Colonic mucosa (tissue), 4 donors: ENCODE measurements around the gene STC2. TPM values are rescaled to one million over a fixed set of nuclear protein-coding genes. Genes with fewer than 3 reads are reported as not detected.
A peak's percentile ranks its signal among the peaks of the same experiment; 100 is the strongest.

Experiments used
- DNase-seq: peaks from one replicate; pipeline ENCODE4 v3.0.0-alpha.2; 2020
- H3K27ac ChIP-seq: fragments of 200-600 bp; one replicate; pipeline ENCODE4 v1.8.0; 2021
- H3K27me3 ChIP-seq: fragments of 200-600 bp; one replicate; pipeline ENCODE4 v1.8.0; 2021
- H3K36me3 ChIP-seq: fragments of 200-600 bp; one replicate; pipeline ENCODE4 v1.8.0; 2021
- H3K4me1 ChIP-seq: fragments of 200-600 bp; one replicate; pipeline ENCODE4 v1.8.0; 2021; ENCODE audit warnings: mild to moderate bottlenecking
- H3K4me3 ChIP-seq: fragments of 200-600 bp; one replicate; pipeline ENCODE4 v1.8.0; 2021
- H3K9ac ChIP-seq, 2 donors: one replicate each; pipeline ENCODE4 v1.7.0; 2013; ENCODE audit warnings: control low read depth in 2 of 2, low read depth in 2 of 2, low read length in 2 of 2
- H3K9me3 ChIP-seq: fragments of 200-600 bp; one replicate; pipeline ENCODE4 v1.8.0; 2021
- intact Hi-C: fragments of 100-400 bp; cut with DNase I; formaldehyde crosslinking; loops from one replicate; pipeline ENCODE4 v1.14.1; 2022
- total RNA-seq, 2 donors: library from RNA; stranded (reverse); fragmentation: NEBNext Ultra II Directional in 1 of 2; extraction: Animal tissue kit (Norgen Biotek cat#: 25700) in 1 of 2; gene quantifications; one replicate each; pipeline ENCODE4 v1.2.1, GENCODE V29; 2021
- TF ChIP-seq, protein P1 (sequence below): fragments of 200-600 bp; IDR thresholded peaks from one replicate; pipeline ENCODE4 v1.8.0; 2022; ENCODE audit warnings: antibody characterized with exemption, mild to moderate bottlenecking
- donor health status: healthy.
- donor health status: DM: no; HTN: no; CAD: no.
- donor health status: DM: no; HTN: no; CAD: no.

STC2 gene
- total RNA-seq, 2 donors from 2014 or later = 1.8 to 2.5 TPM

DNA sequence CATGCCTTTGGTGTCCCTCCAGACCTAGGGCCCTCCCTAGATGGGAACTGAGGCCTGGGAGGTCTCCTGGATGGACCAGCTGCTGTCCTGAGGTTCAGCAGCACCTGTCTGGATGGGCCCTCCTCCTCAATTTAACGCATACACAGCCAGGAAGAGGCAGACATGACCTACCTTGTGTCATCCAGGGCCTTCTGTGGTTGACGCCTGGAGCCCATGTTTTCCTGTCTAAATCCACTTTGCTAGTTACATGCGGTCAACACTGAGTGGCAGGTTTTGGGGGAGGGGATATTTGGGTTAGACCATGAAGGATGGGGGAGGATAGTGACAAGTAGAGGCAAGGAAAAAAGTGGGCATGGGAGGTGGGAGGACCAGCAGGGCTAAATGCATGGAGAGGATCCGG lies 3.1 kb upstream of the STC2 start:
- no peak for DNase-seq
- intact Hi-C loops = no loop called here
- no peaks in the 10 kb centered on the region for H3K9me3 ChIP-seq
- H3K27me3 ChIP-seq = peaks cover 47% of the 10 kb centered on the region
- TF ChIP-seq, protein P1, sequence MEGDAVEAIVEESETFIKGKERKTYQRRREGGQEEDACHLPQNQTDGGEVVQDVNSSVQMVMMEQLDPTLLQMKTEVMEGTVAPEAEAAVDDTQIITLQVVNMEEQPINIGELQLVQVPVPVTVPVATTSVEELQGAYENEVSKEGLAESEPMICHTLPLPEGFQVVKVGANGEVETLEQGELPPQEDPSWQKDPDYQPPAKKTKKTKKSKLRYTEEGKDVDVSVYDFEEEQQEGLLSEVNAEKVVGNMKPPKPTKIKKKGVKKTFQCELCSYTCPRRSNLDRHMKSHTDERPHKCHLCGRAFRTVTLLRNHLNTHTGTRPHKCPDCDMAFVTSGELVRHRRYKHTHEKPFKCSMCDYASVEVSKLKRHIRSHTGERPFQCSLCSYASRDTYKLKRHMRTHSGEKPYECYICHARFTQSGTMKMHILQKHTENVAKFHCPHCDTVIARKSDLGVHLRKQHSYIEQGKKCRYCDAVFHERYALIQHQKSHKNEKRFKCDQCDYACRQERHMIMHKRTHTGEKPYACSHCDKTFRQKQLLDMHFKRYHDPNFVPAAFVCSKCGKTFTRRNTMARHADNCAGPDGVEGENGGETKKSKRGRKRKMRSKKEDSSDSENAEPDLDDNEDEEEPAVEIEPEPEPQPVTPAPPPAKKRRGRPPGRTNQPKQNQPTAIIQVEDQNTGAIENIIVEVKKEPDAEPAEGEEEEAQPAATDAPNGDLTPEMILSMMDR = no peak
- peaks cover 3% of the 10 kb centered on the region for H3K4me1 ChIP-seq
- no peaks in the 10 kb centered on the region for H3K36me3 ChIP-seq
- H3K9ac ChIP-seq = no peak overlapping the region
- H3K4me3 ChIP-seq = no peak overlapping the region
- H3K27ac ChIP-seq = no peak overlapping the region

DNA sequence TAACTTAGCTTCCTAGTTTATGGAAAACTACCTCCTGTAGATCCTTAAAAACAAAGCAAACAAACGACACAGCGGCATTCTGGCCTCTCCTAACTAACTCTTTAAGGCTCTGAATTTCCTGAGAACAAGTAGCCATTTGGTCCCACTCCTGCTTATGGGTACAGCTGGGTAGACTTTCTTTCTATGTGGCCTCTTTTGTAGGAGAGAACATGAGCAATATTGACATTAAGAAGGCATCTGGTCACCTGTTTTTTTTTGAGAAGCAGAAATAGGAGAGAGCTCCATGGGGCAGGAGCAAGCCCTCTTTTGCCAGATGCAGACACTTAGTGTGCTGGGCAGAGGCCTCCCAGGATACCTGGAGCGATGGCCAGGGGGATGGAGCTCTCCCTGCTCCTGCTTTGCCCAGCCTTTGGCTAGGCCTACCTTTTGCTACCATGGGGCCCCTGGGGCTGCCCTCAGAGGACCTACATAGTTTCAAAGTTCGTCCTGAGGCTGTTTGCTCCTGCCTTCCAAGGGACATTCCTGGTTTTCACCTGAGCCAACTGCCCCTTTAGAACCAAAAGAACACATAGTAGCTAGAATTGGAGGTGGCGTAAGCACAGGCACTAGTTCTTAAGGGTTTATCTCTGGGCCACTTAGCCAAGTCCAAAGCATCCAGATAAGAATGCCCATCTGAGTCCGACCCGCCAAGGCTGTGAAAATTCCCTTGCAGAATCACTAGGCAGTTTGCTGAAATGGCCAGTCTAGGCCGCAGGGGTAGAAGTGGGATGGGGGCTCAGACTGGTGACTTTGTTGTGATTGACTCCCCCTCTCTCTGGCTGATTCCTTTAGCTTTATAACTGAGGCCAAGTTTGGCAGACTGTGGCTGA lies 2.4 kb upstream of the STC2 start:
- H3K9ac ChIP-seq = no peak overlapping the region
- TF ChIP-seq, protein P1 = no peak
- peaks cover 3% of the 10 kb centered on the region for H3K4me1 ChIP-seq
- intact Hi-C loops = no loop called here
- no peaks in the 10 kb centered on the region for H3K36me3 ChIP-seq
- no peak for DNase-seq
- peaks cover 51% of the 10 kb centered on the region for H3K27me3 ChIP-seq
- no peaks in the 10 kb centered on the region for H3K9me3 ChIP-seq
- H3K27ac ChIP-seq = no peak overlapping the region
- H3K4me3 ChIP-seq = no peak overlapping the region

DNA sequence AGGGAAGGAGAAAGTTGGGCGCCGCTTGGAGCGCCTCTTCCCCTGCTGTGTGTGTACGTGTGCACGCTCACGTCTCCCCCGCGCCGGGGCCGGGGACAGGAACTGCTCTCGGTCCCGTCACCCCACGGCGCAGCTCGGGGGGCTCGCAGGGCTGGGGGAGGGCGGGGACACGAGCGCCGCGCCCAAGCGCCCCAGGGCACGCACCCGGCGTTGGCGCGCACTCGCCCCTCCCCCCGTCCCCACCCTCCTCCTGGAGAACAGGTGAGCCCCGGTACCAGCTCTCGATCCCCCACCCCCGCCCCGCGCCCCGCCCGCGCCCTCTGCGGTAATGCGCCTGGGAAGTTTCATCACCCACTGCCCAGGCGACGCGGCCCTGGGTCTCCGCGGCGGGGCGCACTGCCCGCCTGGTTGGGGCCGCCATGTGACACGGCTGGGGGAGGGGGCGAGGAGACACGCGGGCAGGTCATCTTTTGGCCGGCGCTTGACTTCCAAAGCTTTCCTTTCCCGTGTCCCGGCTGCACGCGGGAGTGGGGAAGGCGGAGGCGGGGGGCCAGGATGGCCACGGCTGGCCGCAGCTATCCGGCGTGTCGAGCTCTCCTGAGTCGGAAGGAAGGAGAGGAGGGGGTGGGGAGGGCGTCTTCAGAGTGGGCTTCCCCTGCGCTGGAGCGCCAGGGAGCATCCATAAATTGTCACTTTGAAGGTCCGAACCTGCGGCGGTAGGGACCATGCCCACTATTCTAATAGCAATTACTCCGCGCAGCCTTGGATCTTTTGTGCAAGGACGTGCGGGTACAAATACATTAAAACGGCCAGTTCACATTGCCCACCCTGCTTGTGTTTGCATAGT lies 1.5 kb upstream of the STC2 start:
- no peak for DNase-seq
- H3K27me3 ChIP-seq = peaks cover 51% of the 10 kb centered on the region
- H3K27ac ChIP-seq = no peak overlapping the region
- H3K9me3 ChIP-seq = no peaks in the 10 kb centered on the region
- TF ChIP-seq, protein P1 = no peak
- no peaks in the 10 kb centered on the region for H3K36me3 ChIP-seq
- H3K9ac ChIP-seq = no peak overlapping the region
- H3K4me3 ChIP-seq = peak overlapping the region; percentile 30
- intact Hi-C loops = no loop called here
- H3K4me1 ChIP-seq = peaks cover 3% of the 10 kb centered on the region

DNA sequence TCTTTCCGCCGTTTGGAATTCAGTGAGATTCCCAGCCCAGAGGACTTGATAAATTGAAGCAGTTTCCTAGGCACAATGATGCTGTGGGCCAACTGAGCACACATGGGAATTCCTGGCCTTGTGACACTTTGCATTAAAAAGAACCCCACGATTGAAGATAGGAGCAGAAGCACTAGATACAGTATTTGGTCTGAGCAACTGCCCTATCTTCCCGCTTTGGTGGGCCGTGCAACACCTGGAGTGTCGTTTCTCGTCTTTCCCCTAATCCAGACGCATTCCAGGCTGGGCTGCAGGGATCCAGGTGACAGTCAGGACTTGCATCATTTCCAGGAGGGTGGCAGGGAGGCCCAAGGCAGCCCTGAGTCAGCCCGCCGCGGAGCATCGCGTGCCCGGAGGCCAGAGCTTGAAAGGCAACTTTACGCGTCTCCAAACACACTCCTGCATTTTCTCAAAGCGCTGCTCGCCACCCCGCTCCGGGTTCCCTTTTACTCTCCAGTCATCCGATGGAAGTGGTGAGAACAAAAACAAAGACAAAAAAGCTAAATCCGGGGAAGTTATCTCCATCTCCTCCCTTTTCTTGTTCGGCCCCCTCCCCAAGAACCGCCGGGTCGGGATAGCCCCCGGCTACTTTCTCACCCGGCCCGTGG lies 753 bp upstream of the STC2 start:
- peaks cover 3% of the 10 kb centered on the region for H3K4me1 ChIP-seq
- H3K27me3 ChIP-seq = peaks cover 51% of the 10 kb centered on the region
- H3K27ac ChIP-seq = no peak overlapping the region
- no peak overlapping the region for H3K9ac ChIP-seq
- DNase-seq = no peak
- H3K4me3 ChIP-seq = peak overlapping the region; percentile 30
- H3K9me3 ChIP-seq = no peaks in the 10 kb centered on the region
- intact Hi-C loops = no loop called here
- TF ChIP-seq, protein P1 = no peak
- H3K36me3 ChIP-seq = no peaks in the 10 kb centered on the region
